Endothelial cell of umbilical vein (primary cell): Measurements from ENCODE around the gene LAMA4.

Source experiments
- JUN ChIP-seq: IDR thresholded peaks from 2 replicates; pipeline ENCODE4 v1.6.1; 2011; ENCODE audit warnings: borderline replicate concordance, low read depth; ENCODE audit not compliant: insufficient read length, insufficient read depth
- MYC ChIP-seq: IDR thresholded peaks from one replicate; pipeline ENCODE4 v1.6.1; 2011; ENCODE audit warnings: mild to moderate bottlenecking, low read depth, low read length
- POLR2A ChIP-seq: IDR thresholded peaks from 2 replicates; pipeline ENCODE4 v1.6.1; 2012; ENCODE audit warnings: low read depth, mild to moderate bottlenecking, control low read depth, low read length
- POLR2AphosphoS5 ChIP-seq: IDR thresholded peaks from 2 replicates; pipeline ENCODE4 v1.6.1; 2012; ENCODE audit warnings: low read depth, mild to moderate bottlenecking, control low read depth, low read length, moderate library complexity; ENCODE audit not compliant: insufficient read depth
- TF ChIP-seq, protein P1 (sequence below), 2 donors: IDR thresholded peaks; 1 replicate in 1 of 2; 2 replicates in 1 of 2; pipeline ENCODE4 v1.5.1; 2011; ENCODE audit warnings: low read length in 2 of 2, mild to moderate bottlenecking in 2 of 2, moderate library complexity in 2 of 2, control low read depth in 1 of 2, inconsistent platforms in 1 of 2, low read depth in 1 of 2; ENCODE audit not compliant: insufficient read depth in 1 of 2; ENCODE audit errors: extremely low read depth in 1 of 2
- TF ChIP-seq, protein P2 (sequence below): IDR thresholded peaks from 2 replicates; pipeline ENCODE4 v1.6.1; 2011; ENCODE audit not compliant: insufficient read depth, insufficient read length

DNA sequence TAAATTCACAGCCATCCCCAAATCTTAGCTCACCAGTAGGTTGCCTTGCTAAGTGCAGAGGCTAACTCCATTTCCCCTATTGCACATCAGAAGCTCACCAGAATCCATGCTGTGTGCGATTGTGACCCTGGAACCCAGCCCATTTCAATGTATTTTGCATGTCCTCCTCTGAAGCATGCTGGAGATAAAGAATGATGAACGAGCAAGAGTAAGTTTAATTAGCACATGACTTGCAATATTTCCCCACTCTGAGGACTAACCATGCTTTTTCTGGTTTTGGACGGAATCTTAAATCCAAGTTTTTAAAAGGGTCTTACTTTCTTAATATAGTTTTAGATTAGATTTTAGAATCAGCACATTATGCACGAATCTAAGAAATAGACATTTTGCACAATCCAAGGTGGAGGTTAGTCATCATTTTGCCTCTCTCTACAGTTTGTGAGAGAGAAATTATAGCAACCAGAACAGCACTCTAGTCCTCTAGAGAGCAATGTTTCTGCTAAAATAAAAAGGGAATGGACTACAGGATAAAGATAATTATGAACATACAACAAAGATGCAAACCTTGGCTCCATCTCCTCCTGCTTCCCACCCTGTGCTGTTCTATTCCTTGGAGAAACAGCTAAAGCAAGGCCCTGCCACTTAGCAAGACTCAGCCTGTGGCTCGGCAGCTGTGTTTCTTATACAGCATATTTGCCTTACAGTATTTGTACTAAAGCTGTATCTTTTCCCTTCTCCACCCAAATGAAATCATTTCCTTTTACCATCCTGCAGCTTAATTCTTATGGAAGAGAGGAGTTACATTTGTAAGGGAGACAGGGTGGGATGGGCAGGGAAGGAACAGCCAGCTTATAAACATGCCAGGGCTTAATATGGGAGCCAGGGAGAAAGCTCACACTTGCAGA is 24.9 kb upstream of the LAMA4 start:
- TF ChIP-seq POLR2A (no peak), MYC (no peak), JUN (no peak), POLR2AphosphoS5 (no peak)
- TF ChIP-seq, protein P1, sequence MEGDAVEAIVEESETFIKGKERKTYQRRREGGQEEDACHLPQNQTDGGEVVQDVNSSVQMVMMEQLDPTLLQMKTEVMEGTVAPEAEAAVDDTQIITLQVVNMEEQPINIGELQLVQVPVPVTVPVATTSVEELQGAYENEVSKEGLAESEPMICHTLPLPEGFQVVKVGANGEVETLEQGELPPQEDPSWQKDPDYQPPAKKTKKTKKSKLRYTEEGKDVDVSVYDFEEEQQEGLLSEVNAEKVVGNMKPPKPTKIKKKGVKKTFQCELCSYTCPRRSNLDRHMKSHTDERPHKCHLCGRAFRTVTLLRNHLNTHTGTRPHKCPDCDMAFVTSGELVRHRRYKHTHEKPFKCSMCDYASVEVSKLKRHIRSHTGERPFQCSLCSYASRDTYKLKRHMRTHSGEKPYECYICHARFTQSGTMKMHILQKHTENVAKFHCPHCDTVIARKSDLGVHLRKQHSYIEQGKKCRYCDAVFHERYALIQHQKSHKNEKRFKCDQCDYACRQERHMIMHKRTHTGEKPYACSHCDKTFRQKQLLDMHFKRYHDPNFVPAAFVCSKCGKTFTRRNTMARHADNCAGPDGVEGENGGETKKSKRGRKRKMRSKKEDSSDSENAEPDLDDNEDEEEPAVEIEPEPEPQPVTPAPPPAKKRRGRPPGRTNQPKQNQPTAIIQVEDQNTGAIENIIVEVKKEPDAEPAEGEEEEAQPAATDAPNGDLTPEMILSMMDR (IDR thresholded peaks at IDR 0.05; ENCODE audit: extremely low read depth in 1 of 2, insufficient read depth in 1 of 2, low read depth in 1 of 2, low read length in 2 of 2), result no peak
- TF ChIP-seq, protein P2, sequence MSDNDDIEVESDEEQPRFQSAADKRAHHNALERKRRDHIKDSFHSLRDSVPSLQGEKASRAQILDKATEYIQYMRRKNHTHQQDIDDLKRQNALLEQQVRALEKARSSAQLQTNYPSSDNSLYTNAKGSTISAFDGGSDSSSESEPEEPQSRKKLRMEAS, result no peak
